Uterus (tissue), 2 donors: ENCODE measurements around the gene ZHX3.
A peak's percentile ranks its signal among the peaks of the same experiment; 100 is the strongest.

Experiments
- POLR2A ChIP-seq, 2 donors: fragments of 450-650 bp; IDR thresholded peaks; one replicate each; pipeline ENCODE4 v1.6.1; 2016; ENCODE audit warnings: antibody characterized with exemption in 2 of 2, mild to moderate bottlenecking in 1 of 2, moderate library complexity in 1 of 2
- TF ChIP-seq, protein P1 (sequence below), 4 experiments: fragments of 200-600 bp in 2 of 4; fragments of 450-650 bp in 2 of 4; sonication (generic) in 2 of 4; IDR thresholded peaks; one replicate each; pipeline ENCODE4 v1.5.1; 2016 to 2019; ENCODE audit warnings: antibody characterized with exemption in 4 of 4, mild to moderate bottlenecking in 2 of 4, moderate library complexity in 1 of 4

DNA sequence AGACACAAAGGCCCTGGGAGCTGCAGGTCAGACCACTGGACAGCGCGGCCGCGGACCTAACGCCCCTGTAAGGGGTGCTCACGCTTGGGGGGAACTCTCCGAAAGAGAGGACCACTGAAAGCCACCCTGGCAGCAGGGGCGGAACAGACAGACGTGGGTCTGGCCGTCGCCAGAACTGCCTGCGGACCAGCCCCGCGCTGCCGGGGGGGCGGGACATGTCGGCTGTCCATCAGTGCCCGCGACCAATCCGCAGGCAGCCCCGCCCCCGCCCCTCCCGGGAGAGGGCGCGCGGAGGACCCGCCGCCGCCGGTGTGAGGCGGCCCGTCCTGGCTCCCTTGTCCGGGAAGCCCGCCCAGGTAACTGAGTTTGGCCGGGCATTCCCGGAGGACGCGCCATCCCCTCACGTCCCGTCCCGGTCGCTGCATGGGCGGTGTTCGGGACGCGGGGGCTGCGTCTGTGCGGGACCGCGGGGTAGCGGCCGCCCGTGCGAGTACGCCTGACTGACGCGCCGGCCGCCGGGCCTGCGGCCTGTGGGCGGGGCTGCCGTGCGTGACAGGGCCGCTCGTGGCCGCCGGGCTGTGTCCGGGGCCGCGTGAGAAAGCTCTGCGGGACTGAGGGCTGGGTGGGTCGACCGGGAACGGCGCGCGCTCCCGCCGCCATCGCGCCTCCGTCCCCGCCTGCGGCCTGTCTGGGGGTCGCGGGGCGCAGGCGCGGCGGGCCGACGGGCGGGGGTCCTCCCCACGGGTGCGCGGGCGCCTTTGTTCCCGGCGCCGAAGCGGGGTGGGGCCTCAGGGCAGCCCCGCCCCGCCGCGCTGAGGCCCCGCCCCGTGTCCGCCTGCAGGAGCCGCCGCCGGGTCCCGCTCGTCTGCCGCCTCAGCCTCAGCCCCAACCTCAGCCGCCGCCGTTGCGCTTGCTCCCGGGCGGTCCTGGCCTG, 180.6 kb downstream of the ZHX3 start, which contains the start of gene PLCG1:
- TF ChIP-seq, protein P1, sequence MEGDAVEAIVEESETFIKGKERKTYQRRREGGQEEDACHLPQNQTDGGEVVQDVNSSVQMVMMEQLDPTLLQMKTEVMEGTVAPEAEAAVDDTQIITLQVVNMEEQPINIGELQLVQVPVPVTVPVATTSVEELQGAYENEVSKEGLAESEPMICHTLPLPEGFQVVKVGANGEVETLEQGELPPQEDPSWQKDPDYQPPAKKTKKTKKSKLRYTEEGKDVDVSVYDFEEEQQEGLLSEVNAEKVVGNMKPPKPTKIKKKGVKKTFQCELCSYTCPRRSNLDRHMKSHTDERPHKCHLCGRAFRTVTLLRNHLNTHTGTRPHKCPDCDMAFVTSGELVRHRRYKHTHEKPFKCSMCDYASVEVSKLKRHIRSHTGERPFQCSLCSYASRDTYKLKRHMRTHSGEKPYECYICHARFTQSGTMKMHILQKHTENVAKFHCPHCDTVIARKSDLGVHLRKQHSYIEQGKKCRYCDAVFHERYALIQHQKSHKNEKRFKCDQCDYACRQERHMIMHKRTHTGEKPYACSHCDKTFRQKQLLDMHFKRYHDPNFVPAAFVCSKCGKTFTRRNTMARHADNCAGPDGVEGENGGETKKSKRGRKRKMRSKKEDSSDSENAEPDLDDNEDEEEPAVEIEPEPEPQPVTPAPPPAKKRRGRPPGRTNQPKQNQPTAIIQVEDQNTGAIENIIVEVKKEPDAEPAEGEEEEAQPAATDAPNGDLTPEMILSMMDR (IDR thresholded peaks at IDR 0.05), result peak in 1 of 4 experiments; percentile 15
- peak; percentile 82 to 89 for TF ChIP-seq POLR2A (IDR thresholded peaks at IDR 0.05)
